A673 (cell line): Measurements from ENCODE around the gene DLG2. TPM values are rescaled to one million over a fixed set of nuclear protein-coding genes. Genes with fewer than 3 reads are reported as not detected.

ENCODE experiments used
- BruUV-seq: library from RNA; stranded (reverse); fragments of 400-500 nt; replicated peaks from 2 replicates; lab custom pipeline; 2021; lab: Mats Ljungman, UMichigan
- CTCF ChIA-PET: fragments of 300-600 bp; sonication (Branson Sonifier 250); formaldehyde crosslinking; loops from one replicate; lab custom pipeline; 2022; ENCODE audit warnings: antibody characterized with exemption; lab: Charles Lee
- POLR2A ChIA-PET: fragments of 300-600 bp; sonication (Branson Sonifier 250); formaldehyde crosslinking; loops from one replicate; lab custom pipeline; 2022; ENCODE audit warnings: antibody characterized with exemption; ENCODE audit not compliant: low non-redundant PET; lab: Charles Lee
- DNase-seq: peaks from one replicate; pipeline ENCODE4 v3.0.0-alpha.2; 2015; ENCODE audit warnings: low spot score
- H3K27ac ChIP-seq: fragments of 200-600 bp; sonication (generic); 2 replicates; pipeline ENCODE4 v1.5.1; 2016; ENCODE audit warnings: mixed run types, low read depth, mild to moderate bottlenecking, mixed read lengths, antibody characterized with exemption, low read length; ENCODE audit not compliant: poor library complexity, severe bottlenecking
- H3K27me3 ChIP-seq: fragments of 200-600 bp; sonication (generic); replicated peaks from 2 replicates; pipeline ENCODE4 v1.6.1; 2017; ENCODE audit warnings: mixed run types, low read depth, mild to moderate bottlenecking, mixed read lengths, antibody characterized with exemption, low read length; ENCODE audit not compliant: insufficient read depth, poor library complexity
- H3K36me3 ChIP-seq: fragments of 200-600 bp; sonication (generic); 2 replicates; pipeline ENCODE4 v1.6.1; 2016; ENCODE audit warnings: mixed run types, mild to moderate bottlenecking, mixed read lengths, antibody characterized with exemption, low read length; ENCODE audit not compliant: insufficient read depth, poor library complexity, severe bottlenecking
- H3K4me1 ChIP-seq: fragments of 200-600 bp; sonication (generic); 2 replicates; pipeline ENCODE4 v1.6.1; 2017; ENCODE audit warnings: mixed run types, mild to moderate bottlenecking, mixed read lengths, antibody characterized with exemption, low read length; ENCODE audit not compliant: insufficient read depth, poor library complexity, severe bottlenecking
- H3K4me3 ChIP-seq: fragments of 200-600 bp; sonication (generic); 2 replicates; pipeline ENCODE4 v1.5.1; 2016; ENCODE audit warnings: low read depth, mixed run types, mild to moderate bottlenecking, mixed read lengths, low read length; ENCODE audit not compliant: poor library complexity, severe bottlenecking
- H3K9me3 ChIP-seq: fragments of 200-600 bp; sonication (generic); 2 replicates; pipeline ENCODE4 v1.6.1; 2016; ENCODE audit warnings: mixed run types, low read depth, mild to moderate bottlenecking, mixed read lengths, antibody characterized with exemption, low read length; ENCODE audit not compliant: poor library complexity, severe bottlenecking
- EZH2 ChIP-seq: fragments of 200-600 bp; sonication (generic); IDR thresholded peaks from 2 replicates; pipeline ENCODE4 v1.6.1; 2017; ENCODE audit warnings: borderline replicate concordance, low read depth, mild to moderate bottlenecking, mixed read lengths, antibody characterized with exemption, low read length; ENCODE audit not compliant: poor library complexity, severe bottlenecking
- intact Hi-C: fragments of 100-400 bp; cut with micrococcal nuclease; formaldehyde crosslinking; loops from one replicate; pipeline ENCODE4 v1.10.0; 2022; ENCODE audit not compliant: unreplicated experiment
- total RNA-seq: library from RNA; stranded (reverse); gene quantifications from 2 replicates; pipeline ENCODE4 v1.2.3, GENCODE V29; 2021
- TF ChIP-seq, protein P1 (sequence below): fragments of 300-800, 200-600 bp; sonication (generic); conservative IDR thresholded peaks from 2 replicates; pipeline ENCODE4 v1.5.1; 2017; ENCODE audit warnings: low read depth, mild to moderate bottlenecking, antibody characterized with exemption, low read length, moderate library complexity, mixed read lengths

The DLG2 gene
- total RNA-seq, 1 experiment from 2014 or later = 277 TPM

DNA sequence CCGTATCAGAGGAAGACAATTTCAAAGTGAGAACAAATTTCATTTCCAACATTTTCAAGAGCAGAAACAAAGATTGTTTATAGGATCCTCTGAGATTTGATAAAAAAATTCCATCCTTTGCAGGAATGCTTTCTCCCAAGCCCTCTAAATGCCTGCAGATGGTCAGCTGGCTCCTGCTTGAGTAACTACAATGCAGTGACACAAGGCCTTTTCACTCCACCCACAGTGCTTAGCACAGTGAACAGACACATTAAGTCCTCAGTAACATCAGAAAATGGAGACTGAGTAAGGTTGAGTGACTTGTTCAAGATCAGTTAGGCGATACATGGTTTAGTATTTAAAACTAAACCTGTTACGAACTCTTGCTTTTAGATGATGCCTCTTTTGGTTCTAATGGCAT lies 1813.8 kb downstream of the DLG2 start:
- no peak overlapping the region for H3K27ac ChIP-seq
- no peak overlapping the region for H3K4me3 ChIP-seq
- CTCF ChIA-PET = no interaction called here
- POLR2A ChIA-PET = no interaction called here
- no peaks in the 10 kb centered on the region for H3K9me3 ChIP-seq
- DNase-seq = no peak
- H3K36me3 ChIP-seq = no peaks in the 10 kb centered on the region
- no peaks in the 10 kb centered on the region for H3K27me3 ChIP-seq
- TF ChIP-seq, protein P1, sequence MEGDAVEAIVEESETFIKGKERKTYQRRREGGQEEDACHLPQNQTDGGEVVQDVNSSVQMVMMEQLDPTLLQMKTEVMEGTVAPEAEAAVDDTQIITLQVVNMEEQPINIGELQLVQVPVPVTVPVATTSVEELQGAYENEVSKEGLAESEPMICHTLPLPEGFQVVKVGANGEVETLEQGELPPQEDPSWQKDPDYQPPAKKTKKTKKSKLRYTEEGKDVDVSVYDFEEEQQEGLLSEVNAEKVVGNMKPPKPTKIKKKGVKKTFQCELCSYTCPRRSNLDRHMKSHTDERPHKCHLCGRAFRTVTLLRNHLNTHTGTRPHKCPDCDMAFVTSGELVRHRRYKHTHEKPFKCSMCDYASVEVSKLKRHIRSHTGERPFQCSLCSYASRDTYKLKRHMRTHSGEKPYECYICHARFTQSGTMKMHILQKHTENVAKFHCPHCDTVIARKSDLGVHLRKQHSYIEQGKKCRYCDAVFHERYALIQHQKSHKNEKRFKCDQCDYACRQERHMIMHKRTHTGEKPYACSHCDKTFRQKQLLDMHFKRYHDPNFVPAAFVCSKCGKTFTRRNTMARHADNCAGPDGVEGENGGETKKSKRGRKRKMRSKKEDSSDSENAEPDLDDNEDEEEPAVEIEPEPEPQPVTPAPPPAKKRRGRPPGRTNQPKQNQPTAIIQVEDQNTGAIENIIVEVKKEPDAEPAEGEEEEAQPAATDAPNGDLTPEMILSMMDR = no peak
- no peak for TF ChIP-seq EZH2
- intact Hi-C loops = loop anchor here (10.0 kb wide), 3 partner anchors 268 to 728 kb away; no protein-coding TSS in a partner anchor
- H3K4me1 ChIP-seq = peaks cover 34% of the 10 kb centered on the region
- no TSS peak for BruUV-seq

DNA sequence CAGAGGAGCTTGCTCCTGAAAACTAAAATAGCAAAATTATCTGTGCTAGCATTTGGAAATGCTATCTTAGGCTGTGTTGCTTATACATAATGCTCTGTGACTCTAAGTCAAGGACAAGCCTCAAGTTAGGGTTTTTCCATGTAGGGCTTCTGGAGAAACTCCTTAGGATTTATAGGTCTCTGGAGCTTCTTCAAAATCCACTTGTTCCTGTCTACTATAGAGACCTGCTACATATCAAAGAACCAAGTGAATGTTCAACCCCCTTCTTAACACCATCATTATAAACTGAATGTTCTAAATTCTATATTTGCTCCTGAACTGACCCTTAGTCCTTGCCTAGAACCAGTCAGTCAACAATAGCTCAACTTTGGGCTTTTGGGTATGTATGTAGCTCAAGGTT lies 1817.9 kb downstream of the DLG2 start:
- peaks cover under 1% of the 10 kb centered on the region for H3K4me1 ChIP-seq
- H3K4me3 ChIP-seq = no peak overlapping the region
- H3K27me3 ChIP-seq = no peaks in the 10 kb centered on the region
- H3K27ac ChIP-seq = no peak overlapping the region
- no peak for DNase-seq
- no peaks in the 10 kb centered on the region for H3K9me3 ChIP-seq
- intact Hi-C loops = no loop called here
- ChIA-PET POLR2A (no interaction called here), CTCF (no interaction called here)
- no TSS peak for BruUV-seq
- no peak for TF ChIP-seq EZH2
- TF ChIP-seq, protein P1 = no peak
- H3K36me3 ChIP-seq = no peaks in the 10 kb centered on the region

DNA sequence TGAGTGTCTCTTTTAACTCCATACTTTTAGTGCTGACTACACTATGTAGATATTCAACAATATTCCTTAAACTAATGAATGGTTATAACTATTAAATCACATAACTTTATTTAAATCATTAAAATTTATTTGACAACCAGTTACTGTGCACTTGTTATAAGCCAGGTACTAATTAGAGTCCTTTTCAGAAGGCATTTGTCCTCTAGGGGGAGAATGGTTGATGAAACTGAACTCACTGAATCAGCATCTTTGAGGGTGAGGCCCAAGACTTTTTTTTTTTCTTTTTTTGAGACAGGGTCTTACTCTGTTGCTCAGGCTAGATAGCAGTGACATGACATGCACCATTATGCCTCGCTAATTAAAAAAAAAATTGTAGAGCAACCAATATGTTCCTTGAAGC lies 1825.3 kb downstream of the DLG2 start:
- intact Hi-C loops = no loop called here
- no peaks in the 10 kb centered on the region for H3K9me3 ChIP-seq
- DNase-seq = peak; percentile 42
- H3K4me1 ChIP-seq = peaks cover 7% of the 10 kb centered on the region
- no peaks in the 10 kb centered on the region for H3K36me3 ChIP-seq
- POLR2A ChIA-PET = no interaction called here
- CTCF ChIA-PET = no interaction called here
- no peaks in the 10 kb centered on the region for H3K27me3 ChIP-seq
- no peak for TF ChIP-seq EZH2
- TF ChIP-seq, protein P1 = peak; percentile 55
- BruUV-seq = no TSS peak
- H3K27ac ChIP-seq = no peak overlapping the region
- H3K4me3 ChIP-seq = no peak overlapping the region
